DOHH2 (cell line): Measurements from ENCODE around the gene PDE4D.

Experiments used
- H3F3A ChIP-seq: fragments of 200-600 bp; sonication (generic), shearing (Covaris generic); 2 replicates; pipeline ENCODE4 v1.6.0; 2016; ENCODE audit warnings: antibody characterized with exemption, mild to moderate bottlenecking; ENCODE audit not compliant: control insufficient read depth, insufficient read depth
- H3K27ac ChIP-seq: fragments of 200-600 bp; sonication (generic); 2 replicates; pipeline ENCODE4 v1.5.1; 2014; ENCODE audit warnings: low read depth, mild to moderate bottlenecking, low read length, moderate library complexity
- H3K27me3 ChIP-seq: fragments of 200-600 bp; sonication (generic); 2 replicates; pipeline ENCODE4 v1.6.1; 2014; ENCODE audit warnings: mild to moderate bottlenecking, low read length, mixed read lengths; ENCODE audit not compliant: control insufficient read depth
- H3K36me3 ChIP-seq: fragments of 200-600 bp; sonication (generic); 2 replicates; pipeline ENCODE4 v1.6.1; 2014; ENCODE audit warnings: mild to moderate bottlenecking, low read length, moderate library complexity, mixed read lengths; ENCODE audit not compliant: control insufficient read depth
- H3K4me1 ChIP-seq: fragments of 200-600 bp; sonication (generic); 2 replicates; pipeline ENCODE4 v1.6.1; 2014; ENCODE audit warnings: mild to moderate bottlenecking, low read length, mixed read lengths; ENCODE audit not compliant: control insufficient read depth
- H3K4me2 ChIP-seq: fragments of 200-600 bp; sonication (generic); 2 replicates; pipeline ENCODE4 v1.6.0; 2014; ENCODE audit warnings: mild to moderate bottlenecking, low read length, moderate library complexity
- H3K4me3 ChIP-seq: fragments of 200-600 bp; sonication (generic); 2 replicates; pipeline ENCODE4 v1.5.1; 2014; ENCODE audit warnings: mild to moderate bottlenecking, low read length, mixed read lengths
- H3K79me2 ChIP-seq: fragments of 200-600 bp; sonication (generic); 2 replicates; pipeline ENCODE4 v1.6.1; 2014; ENCODE audit warnings: mild to moderate bottlenecking, low read length, mixed read lengths; ENCODE audit not compliant: control insufficient read depth
- H3K9me2 ChIP-seq: fragments of 200-600 bp; sonication (generic); replicated peaks from 2 replicates; pipeline ENCODE4 v1.6.1; 2014; ENCODE audit warnings: mild to moderate bottlenecking, low read length, mixed read lengths; ENCODE audit not compliant: control insufficient read depth
- H3K9me3 ChIP-seq: fragments of 200-600 bp; sonication (generic); 2 replicates; pipeline ENCODE4 v1.6.1; 2014; ENCODE audit warnings: antibody characterized with exemption, low read length, mixed read lengths; ENCODE audit not compliant: control insufficient read depth, insufficient read depth
- H4K20me1 ChIP-seq: fragments of 200-600 bp; sonication (generic); 2 replicates; pipeline ENCODE4 v1.6.0; 2014; ENCODE audit warnings: low read depth, mild to moderate bottlenecking, antibody characterized with exemption, low read length, moderate library complexity; ENCODE audit not compliant: control insufficient read depth, insufficient read depth
- CTCF ChIP-seq: fragments of 200-600 bp; sonication (generic); IDR thresholded peaks from one replicate; pipeline ENCODE4 v1.5.1; 2014; ENCODE audit warnings: antibody characterized with exemption, mild to moderate bottlenecking, low read depth, low read length; ENCODE audit not compliant: poor library complexity, severe bottlenecking
- EZH2phosphoT487 ChIP-seq: fragments of 200-600 bp; sonication (generic); IDR thresholded peaks from 2 replicates; pipeline ENCODE4 v1.6.1; 2017; ENCODE audit warnings: borderline replicate concordance, mild to moderate bottlenecking, antibody characterized with exemption, low read length, moderate library complexity, mixed read lengths

The PDE4D gene

GRCh38 chr5:59489551-59489950, 404.0 kb downstream of the PDE4D start:
- H3K79me2 ChIP-seq: no peaks in the 10 kb centered on the region
- no peaks in the 10 kb centered on the region for H3K9me2 ChIP-seq
- no peaks in the 10 kb centered on the region for H3K36me3 ChIP-seq
- 0 out of 2 replicates have a peak, but pooled peaks cover under 1% of the 10 kb centered on the region for H3K27me3 ChIP-seq
- H3K27ac ChIP-seq: no peak overlapping the region
- TF ChIP-seq CTCF (no peak), EZH2phosphoT487 (no peak)
- H3K4me2 ChIP-seq: no peak overlapping the region
- no peaks in the 10 kb centered on the region for H3K4me1 ChIP-seq
- no peak overlapping the region for H3K4me3 ChIP-seq
- no peaks in the 10 kb centered on the region for H4K20me1 ChIP-seq
- H3F3A ChIP-seq: no peaks in the 10 kb centered on the region
- H3K9me3 ChIP-seq: no peaks in the 10 kb centered on the region

GRCh38 chr5:59487772-59488729, 405.5 kb downstream of the PDE4D start:
- no peaks in the 10 kb centered on the region for H3K9me3 ChIP-seq
- H3K9me2 ChIP-seq: no peaks in the 10 kb centered on the region
- no peaks in the 10 kb centered on the region for H3F3A ChIP-seq
- no peak overlapping the region for H3K27ac ChIP-seq
- 0 out of 2 replicates have a peak, but pooled peaks cover 2% of the 10 kb centered on the region for H3K27me3 ChIP-seq
- H3K4me2 ChIP-seq: no peak overlapping the region
- H3K4me3 ChIP-seq: no peak overlapping the region
- H3K4me1 ChIP-seq: no peaks in the 10 kb centered on the region
- TF ChIP-seq EZH2phosphoT487 (no peak), CTCF (no peak)
- H3K79me2 ChIP-seq: no peaks in the 10 kb centered on the region
- H4K20me1 ChIP-seq: no peaks in the 10 kb centered on the region
- no peaks in the 10 kb centered on the region for H3K36me3 ChIP-seq

GRCh38 chr5:59487068-59487686, 406.3 kb downstream of the PDE4D start:
- Histone ChIP-seq H3K4me2 (no peak overlapping the region), H3K4me3 (no peak overlapping the region), H3K79me2 (no peaks in the 10 kb centered on the region), H3K9me2 (no peaks in the 10 kb centered on the region), H3K36me3 (no peaks in the 10 kb centered on the region), H3K27ac (no peak overlapping the region), H3K9me3 (no peaks in the 10 kb centered on the region), H3F3A (no peaks in the 10 kb centered on the region), H3K4me1 (no peaks in the 10 kb centered on the region), H4K20me1 (no peaks in the 10 kb centered on the region), H3K27me3 (0 out of 2 replicates have a peak, but pooled peaks cover 2% of the 10 kb centered on the region)
- no peak for TF ChIP-seq EZH2phosphoT487
- TF ChIP-seq CTCF: no peak
